IMR-90 (cell line): ENCODE data around the gene SCTR. TPM values are rescaled to one million over a fixed set of nuclear protein-coding genes. Genes with fewer than 3 reads are reported as not detected.

Source experiments
- ATAC-seq: fragments of 200-7000 bp; cut with Tn5 transposase; 2 replicates; pipeline ENCODE4 v1.9.1; 2020; ENCODE audit warnings: low read depth, mild to moderate bottlenecking, moderate library complexity
- BruUV-seq: library from RNA; stranded (reverse); fragments of 400-500 nt; replicated peaks from 2 replicates; lab custom pipeline; 2021; lab: Mats Ljungman, UMichigan
- CTCF ChIA-PET: fragments of 300-600 bp; formaldehyde crosslinking; extraction: SDS; loops from one replicate; lab custom pipeline; 2021; ENCODE audit warnings: antibody characterized with exemption; lab: Yijun Ruan, JAX
- POLR2A ChIA-PET: fragments of 300-600 bp; sonication (Branson Sonifier 250); formaldehyde crosslinking; loops from one replicate; lab custom pipeline; 2022; ENCODE audit warnings: antibody characterized with exemption; ENCODE audit not compliant: unreplicated experiment; lab: Charles Lee
- DNase-seq: peaks from one replicate; pipeline ENCODE4 v3.0.0; 2013
- H2AFZ ChIP-seq: replicated peaks from 2 replicates; pipeline ENCODE3; 2013; ENCODE audit warnings: low read length, mild to moderate bottlenecking; ENCODE audit not compliant: poor library complexity
- H2AK5ac ChIP-seq: 2 replicates; pipeline ENCODE4 v1.6.1; 2013; ENCODE audit warnings: low read depth, low read length, inconsistent platforms
- H2AK9ac ChIP-seq: replicated peaks from 2 replicates; pipeline ENCODE3; 2013; ENCODE audit warnings: mild to moderate bottlenecking, low read depth, low read length, moderate library complexity; ENCODE audit not compliant: poor library complexity
- H2BK120ac ChIP-seq: 2 replicates; pipeline ENCODE4 v1.6.1; 2013; ENCODE audit warnings: low read depth, low read length, inconsistent platforms
- H2BK15ac ChIP-seq: 3 replicates; pipeline ENCODE4 v1.6.1; 2013; ENCODE audit warnings: low read depth, low read length, inconsistent platforms
- H2BK20ac ChIP-seq: 2 replicates; pipeline ENCODE4 v1.6.1; 2013; ENCODE audit warnings: low read depth, mild to moderate bottlenecking, inconsistent platforms, low read length, moderate library complexity
- H2BK5ac ChIP-seq: 2 replicates; pipeline ENCODE4 v1.6.1; 2013; ENCODE audit warnings: mild to moderate bottlenecking, low read depth, low read length, inconsistent platforms; ENCODE audit not compliant: poor library complexity, severe bottlenecking
- H3K14ac ChIP-seq: replicated peaks from 2 replicates; pipeline ENCODE4 v1.6.1; 2013; ENCODE audit warnings: low read depth, low read length, inconsistent platforms
- H3K18ac ChIP-seq: 2 replicates; pipeline ENCODE4 v1.6.1; 2013; ENCODE audit warnings: low read depth, low read length, control low read depth
- H3K23ac ChIP-seq: 2 replicates; pipeline ENCODE4 v1.6.1; 2013; ENCODE audit warnings: low read depth, low read length, inconsistent platforms
- H3K27ac ChIP-seq: 2 replicates; pipeline ENCODE4 v1.5.1; 2013; ENCODE audit warnings: mild to moderate bottlenecking, control low read depth, low read length; ENCODE audit not compliant: insufficient read depth
- H3K27me3 ChIP-seq: 2 replicates; pipeline ENCODE4 v1.6.1; 2013; ENCODE audit warnings: low read length; ENCODE audit not compliant: control insufficient read depth, insufficient read depth
- H3K36me3 ChIP-seq: 2 replicates; pipeline ENCODE4 v1.6.1; 2013; ENCODE audit warnings: low read length, mixed read lengths; ENCODE audit not compliant: control insufficient read depth, insufficient read depth
- H3K4ac ChIP-seq: 2 replicates; pipeline ENCODE4 v1.6.1; 2013; ENCODE audit warnings: low read depth, low read length, inconsistent platforms
- H3K4me1 ChIP-seq: 2 replicates; pipeline ENCODE4 v1.6.1; 2013; ENCODE audit warnings: low read length, mixed read lengths; ENCODE audit not compliant: control insufficient read depth, insufficient read depth
- H3K4me2 ChIP-seq: 2 replicates; pipeline ENCODE4 v1.6.1; 2013; ENCODE audit warnings: low read depth, mild to moderate bottlenecking, control low read depth, low read length, moderate library complexity
- H3K4me3 ChIP-seq: 2 replicates; pipeline ENCODE4 v1.5.1; 2013; ENCODE audit warnings: low read depth, mild to moderate bottlenecking, control low read depth, low read length, moderate library complexity; ENCODE audit not compliant: insufficient read depth
- H3K56ac ChIP-seq: 2 replicates; pipeline ENCODE4 v1.6.1; 2013; ENCODE audit warnings: low read length, inconsistent platforms; ENCODE audit not compliant: insufficient read depth; ENCODE audit errors: extremely low read depth
- H3K79me1 ChIP-seq, 2 experiments: 2 replicates each; pipeline ENCODE4 v1.6.1; 2013; ENCODE audit warnings: low read length in 2 of 2, inconsistent platforms in 1 of 2, low read depth in 1 of 2
- H3K9ac ChIP-seq: 2 replicates; pipeline ENCODE4 v1.6.1; 2013; ENCODE audit warnings: low read depth, low read length, control low read depth
- H3K9me1 ChIP-seq: 2 replicates; pipeline ENCODE4 v1.6.1; 2013; ENCODE audit warnings: low read length, inconsistent platforms; ENCODE audit not compliant: insufficient read depth
- H3K9me3 ChIP-seq: 2 replicates; pipeline ENCODE4 v1.6.1; 2013; ENCODE audit warnings: low read length; ENCODE audit not compliant: control insufficient read depth, insufficient read depth
- H4K20me1 ChIP-seq: 2 replicates; pipeline ENCODE4 v1.6.1; 2013; ENCODE audit warnings: low read length, inconsistent platforms; ENCODE audit not compliant: insufficient read depth
- H4K5ac ChIP-seq: 2 replicates; pipeline ENCODE4 v1.6.1; 2013; ENCODE audit warnings: mild to moderate bottlenecking, low read depth, low read length, control low read depth
- H4K8ac ChIP-seq, 2 experiments: 2 replicates each; pipeline ENCODE4 v1.6.1; 2013; ENCODE audit warnings: low read depth in 2 of 2, low read length in 2 of 2, control low read depth in 1 of 2, inconsistent platforms in 1 of 2
- H4K91ac ChIP-seq: 2 replicates; pipeline ENCODE4 v1.6.1; 2013; ENCODE audit warnings: low read depth, low read length, inconsistent platforms; ENCODE audit not compliant: insufficient read depth
- BHLHE40 ChIP-seq: fragments of 150-350 bp; IDR thresholded peaks from 2 replicates; pipeline ENCODE4 v1.6.1; 2016; ENCODE audit warnings: mild to moderate bottlenecking, low read depth, low read length
- CEBPB ChIP-seq: IDR thresholded peaks from 2 replicates; pipeline ENCODE4 v1.6.1; 2012; ENCODE audit warnings: low read depth, low read length, improper control_type of control experiment
- CHD1 ChIP-seq: IDR thresholded peaks from 2 replicates; pipeline ENCODE4 v1.6.1; 2012; ENCODE audit warnings: low read depth, low read length, improper control_type of control experiment
- CTCF ChIP-seq: conservative IDR thresholded peaks from 2 replicates; pipeline ENCODE4 v1.5.1; 2012; ENCODE audit warnings: mild to moderate bottlenecking, low read depth, low read length, improper control_type of control experiment
- MAFK ChIP-seq: IDR thresholded peaks from 2 replicates; pipeline ENCODE4 v1.6.1; 2012; ENCODE audit warnings: low read depth, low read length, improper control_type of control experiment
- MAZ ChIP-seq: IDR thresholded peaks from 2 replicates; pipeline ENCODE4 v1.6.1; 2012; ENCODE audit warnings: low read depth, mild to moderate bottlenecking, low read length, improper control_type of control experiment, moderate library complexity, borderline replicate concordance
- MXI1 ChIP-seq: IDR thresholded peaks from 2 replicates; pipeline ENCODE4 v1.6.1; 2012; ENCODE audit warnings: low read depth, mild to moderate bottlenecking, low read length, moderate library complexity, borderline replicate concordance
- NFE2L2 ChIP-seq: fragments of 150-350 bp; IDR thresholded peaks from 2 replicates; pipeline ENCODE4 v1.6.1; 2016; ENCODE audit warnings: low read depth, mild to moderate bottlenecking, low read length
- POLR2A ChIP-seq: IDR thresholded peaks from 2 replicates; pipeline ENCODE4 v1.6.1; 2012; ENCODE audit warnings: mild to moderate bottlenecking, low read depth, low read length
- RAD21 ChIP-seq: IDR thresholded peaks from 2 replicates; pipeline ENCODE4 v1.6.1; 2012; ENCODE audit warnings: low read length, improper control_type of control experiment
- RCOR1 ChIP-seq: IDR thresholded peaks from 2 replicates; pipeline ENCODE4 v1.6.1; 2012; ENCODE audit warnings: mild to moderate bottlenecking, low read length, improper control_type of control experiment; ENCODE audit not compliant: insufficient replicate concordance
- RFX5 ChIP-seq: IDR thresholded peaks from 2 replicates; pipeline ENCODE4 v1.8.0; 2012; ENCODE audit warnings: low read depth, mild to moderate bottlenecking, low read length, moderate library complexity
- SMC3 ChIP-seq: fragments of 150-350 bp; IDR thresholded peaks from 2 replicates; pipeline ENCODE4 v1.6.1; 2016; ENCODE audit warnings: low read depth, mild to moderate bottlenecking, antibody characterized with exemption, low read length, moderate library complexity
- USF2 ChIP-seq: fragments of 150-350 bp; IDR thresholded peaks from 2 replicates; pipeline ENCODE4 v1.6.1; 2017; ENCODE audit warnings: mild to moderate bottlenecking, antibody characterized with exemption, low read length, low read depth
- WGBS, 2 experiments: methylation state at CpG; one replicate each; pipeline versions ENCODE4 v1.1.5 to v1.1.7; 2013; ENCODE audit warnings: missing lambda C conversion rate in 2 of 2; ENCODE audit not compliant: insufficient read length in 1 of 2; ENCODE audit errors: extremely low coverage in 2 of 2; 5-methylcytosine and 5-hydroxymethylcytosine counted together
- dilution Hi-C: fragments of 300-500 bp; cut with HindIII; formaldehyde crosslinking; loops from one replicate; pipeline ENCODE4 v1.14.3; 2018; ENCODE audit warnings: low sequenced_read_pairs; ENCODE audit not compliant: unreplicated experiment
- in situ Hi-C: fragments of 300-500 bp; cut with MboI; formaldehyde crosslinking; loops from 3 replicates; pipeline ENCODE4 v1.14.3; 2019; ENCODE audit warnings: low sequenced_read_pairs, inconsistent platforms, mixed read lengths
- intact Hi-C: fragments of 100-400 bp; cut with micrococcal nuclease; formaldehyde crosslinking; loops from 2 replicates; pipeline ENCODE4 v1.10.0; 2022
- polyA plus RNA-seq, 3 experiments: library from polyadenylated mRNA; depleted of rRNA; stranded (reverse); fragments of >200 nt; gene quantifications; 2 replicates each; pipeline ENCODE4 v1.2.3, GENCODE V29; 2012; ENCODE audit warnings: low replicate concordance in 1 of 3
- total RNA-seq: library from RNA; depleted of rRNA; stranded (reverse); fragments of >200 nt; gene quantifications from 2 replicates; pipeline ENCODE4 v1.2.3, GENCODE V29; 2012
- TF ChIP-seq, protein P1 (sequence below): fragments of 150-350 bp; IDR thresholded peaks from 2 replicates; pipeline ENCODE4 v1.6.1; 2016; ENCODE audit warnings: low read depth, mild to moderate bottlenecking, low read length, moderate library complexity, borderline replicate concordance

Gene SCTR
- total and polyA plus RNA-seq, 2 of the 4 experiments (the other 2 are of a cell fraction) = not detected

DNA sequence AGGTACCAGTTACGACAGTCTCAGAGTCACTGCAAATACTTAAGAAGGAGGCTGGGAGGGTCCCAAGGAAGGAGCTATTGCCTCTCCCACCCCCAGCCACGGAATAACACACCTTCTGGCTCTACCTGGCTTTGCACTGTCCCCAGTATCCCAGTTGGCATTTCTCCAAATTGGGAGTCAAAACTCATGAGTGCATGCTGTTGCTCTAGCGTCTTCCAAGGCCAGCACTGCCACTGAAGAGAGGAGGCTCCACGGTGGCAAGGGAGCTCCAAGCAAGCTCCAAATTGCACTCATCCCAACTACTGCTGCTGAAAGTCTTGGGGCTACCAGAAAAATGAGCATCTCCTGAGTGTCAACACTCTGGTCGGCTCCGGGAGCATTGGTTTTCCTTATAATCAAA lies 1.6 kb downstream of the SCTR start:
- H3K36me3 ChIP-seq = no peaks in the 10 kb centered on the region
- in situ Hi-C loops (no loop called here), intact Hi-C loops (no loop called here), dilution Hi-C loops (no loop called here)
- no peak overlapping the region for H2AK5ac ChIP-seq
- H4K20me1 ChIP-seq = no peaks in the 10 kb centered on the region
- no peak overlapping the region for H2AFZ ChIP-seq
- H3K14ac ChIP-seq = no peak overlapping the region
- H3K4me3 ChIP-seq = no peak overlapping the region
- H3K27ac ChIP-seq = no peak overlapping the region
- H2BK15ac ChIP-seq = no peak overlapping the region
- no peak overlapping the region for H3K18ac ChIP-seq
- H3K9ac ChIP-seq = no peak overlapping the region
- H3K4ac ChIP-seq = no peak overlapping the region
- DNase-seq = no peak
- H3K23ac ChIP-seq = no peak overlapping the region
- TF ChIP-seq, protein P1, sequence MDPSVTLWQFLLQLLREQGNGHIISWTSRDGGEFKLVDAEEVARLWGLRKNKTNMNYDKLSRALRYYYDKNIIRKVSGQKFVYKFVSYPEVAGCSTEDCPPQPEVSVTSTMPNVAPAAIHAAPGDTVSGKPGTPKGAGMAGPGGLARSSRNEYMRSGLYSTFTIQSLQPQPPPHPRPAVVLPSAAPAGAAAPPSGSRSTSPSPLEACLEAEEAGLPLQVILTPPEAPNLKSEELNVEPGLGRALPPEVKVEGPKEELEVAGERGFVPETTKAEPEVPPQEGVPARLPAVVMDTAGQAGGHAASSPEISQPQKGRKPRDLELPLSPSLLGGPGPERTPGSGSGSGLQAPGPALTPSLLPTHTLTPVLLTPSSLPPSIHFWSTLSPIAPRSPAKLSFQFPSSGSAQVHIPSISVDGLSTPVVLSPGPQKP = no peak
- no peak for TF ChIP-seq SMC3
- TF ChIP-seq CHD1 = no peak
- no peak for TF ChIP-seq POLR2A
- TF ChIP-seq RFX5 = no peak
- no peak for TF ChIP-seq MAZ
- TF ChIP-seq NFE2L2 = no peak
- no peak for TF ChIP-seq USF2
- no peak for TF ChIP-seq MAFK
- TF ChIP-seq RAD21 = no peak
- no peak for TF ChIP-seq MXI1
- TF ChIP-seq CTCF = no peak
- TF ChIP-seq RCOR1 = no peak
- TF ChIP-seq CEBPB = no peak
- TF ChIP-seq BHLHE40 = no peak
- BruUV-seq = no TSS peak
- no peak overlapping the region for H2BK5ac ChIP-seq
- 10% methylated on average over 2 of the region's 6 CpGs; no CpG with 5 or more reads in 1 of the 2 experiments for WGBS, 2 experiments
- ChIA-PET POLR2A (no interaction called here), CTCF (no interaction called here)
- H3K79me1 ChIP-seq = no peaks in the 10 kb centered on the region
- no peak overlapping the region for H4K8ac ChIP-seq
- H3K9me3 ChIP-seq = no peaks in the 10 kb centered on the region
- no peak overlapping the region for H3K4me2 ChIP-seq
- H3K9me1 ChIP-seq = no peaks in the 10 kb centered on the region
- no peaks in the 10 kb centered on the region for H3K4me1 ChIP-seq
- no peak overlapping the region for H4K91ac ChIP-seq
- no peak overlapping the region for H3K56ac ChIP-seq
- H4K5ac ChIP-seq = no peak overlapping the region
- no peak for ATAC-seq
- no peak overlapping the region for H2BK20ac ChIP-seq
- no peak overlapping the region for H2AK9ac ChIP-seq
- H3K27me3 ChIP-seq = peaks cover 32% of the 10 kb centered on the region
- no peak overlapping the region for H2BK120ac ChIP-seq
